Measurements from ENCODE around the gene RARB.

Gene RARB

GRCh38 chr3:25448750-25449692 lies 21.0 kb downstream of the RARB start:
- no peak for DNase-seq

GRCh38 chr3:25449857-25450256 lies 21.8 kb downstream of the RARB start:
- no peak for DNase-seq

- DNase-seq, result no peak
Measured at GRCh38 chr3:25452192-25452591, 24.1 kb downstream of the RARB start.

- no peak for DNase-seq
Measured at GRCh38 chr3:25452740-25453139, 24.7 kb downstream of the RARB start.

- no peak for DNase-seq
Measured at GRCh38 chr3:25453619-25454004, 25.5 kb downstream of the RARB start.

- no peak for DNase-seq
Measured at GRCh38 chr3:25454005-25454927, 26.2 kb downstream of the RARB start.

- DNase-seq, result no peak
Measured at GRCh38 chr3:25455441-25456132, 27.5 kb downstream of the RARB start.

GRCh38 chr3:25456723-25457670 lies 28.9 kb downstream of the RARB start:
- no peak for DNase-seq

GRCh38 chr3:25457671-25458419 lies 29.8 kb downstream of the RARB start:
- no peak for DNase-seq

- no peak for DNase-seq
Measured at GRCh38 chr3:25458420-25458814, 30.4 kb downstream of the RARB start.

GRCh38 chr3:25460751-25461150 lies 32.7 kb downstream of the RARB start:
- no peak for DNase-seq

- no peak for DNase-seq
Measured at GRCh38 chr3:25461946-25462345, 33.9 kb downstream of the RARB start.

- DNase-seq, result no peak
Measured at GRCh38 chr3:25462495-25462894, 34.4 kb downstream of the RARB start.

GRCh38 chr3:25463836-25464418 lies 35.9 kb downstream of the RARB start:
- DNase-seq, result no peak

GRCh38 chr3:25465266-25465860 lies 37.3 kb downstream of the RARB start:
- no peak for DNase-seq

GRCh38 chr3:25468866-25469319 lies 40.8 kb downstream of the RARB start:
- DNase-seq, result no peak

- DNase-seq, result no peak
Measured at GRCh38 chr3:25469558-25469957, 41.5 kb downstream of the RARB start.

- DNase-seq, result no peak
Measured at GRCh38 chr3:25471081-25471768, 43.2 kb downstream of the RARB start.

GRCh38 chr3:25472153-25472552 lies 44.1 kb downstream of the RARB start:
- DNase-seq, result no peak

- no peak for DNase-seq
Measured at GRCh38 chr3:25472731-25473130, 44.7 kb downstream of the RARB start.

Measured in activated T-cell treated with anti-CD3 and anti-CD28 coated beads, Interleukin-2, amount 50 U/mL, for 1 hour (primary cell).